GM21723 (cell line): ENCODE results near the gene MXI1.

Experiments used
- ATAC-seq: cut with Tn5 transposase; IDR thresholded peaks from one replicate; pipeline ENCODE4 v1.9.1; 2021; ENCODE audit warnings: mild to moderate bottlenecking, moderate library complexity; ENCODE audit not compliant: unreplicated experiment

Gene MXI1

GRCh38 chr10:110215286-110216170 is 8.1 kb downstream of the MXI1 start:
- no peak for ATAC-seq

- ATAC-seq: no peak
Measured at GRCh38 chr10:110216240-110216639, 8.8 kb downstream of the MXI1 start.

GRCh38 chr10:110216942-110217661 is 9.7 kb downstream of the MXI1 start:
- no peak for ATAC-seq

GRCh38 chr10:110217662-110218008 is 10.2 kb downstream of the MXI1 start:
- ATAC-seq: no peak

DNA sequence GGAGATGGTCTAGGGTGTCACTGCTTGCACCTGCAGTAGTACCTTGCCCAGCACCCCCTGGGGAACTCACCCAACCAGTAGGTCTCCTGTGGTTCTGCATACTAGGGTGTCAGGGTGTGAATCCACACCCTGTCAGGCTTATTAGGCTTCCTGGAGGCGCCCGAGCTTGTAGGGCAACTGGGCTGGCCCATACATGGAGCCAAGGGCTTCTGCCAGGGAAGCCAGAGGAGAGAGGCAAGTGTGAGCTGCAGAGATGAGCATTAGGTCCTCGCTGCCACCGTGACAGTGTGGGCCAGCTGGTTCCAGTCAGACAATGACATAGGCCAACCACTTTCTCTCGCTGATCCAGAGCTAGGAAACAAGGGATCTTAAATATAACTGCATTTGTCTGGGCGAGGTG is 11.2 kb downstream of the MXI1 start:
- ATAC-seq: no peak

- no peak for ATAC-seq
Measured at GRCh38 chr10:110219884-110220283, 12.5 kb downstream of the MXI1 start.

- no peak for ATAC-seq
Measured at GRCh38 chr10:110220398-110220797, 13.0 kb downstream of the MXI1 start.

DNA sequence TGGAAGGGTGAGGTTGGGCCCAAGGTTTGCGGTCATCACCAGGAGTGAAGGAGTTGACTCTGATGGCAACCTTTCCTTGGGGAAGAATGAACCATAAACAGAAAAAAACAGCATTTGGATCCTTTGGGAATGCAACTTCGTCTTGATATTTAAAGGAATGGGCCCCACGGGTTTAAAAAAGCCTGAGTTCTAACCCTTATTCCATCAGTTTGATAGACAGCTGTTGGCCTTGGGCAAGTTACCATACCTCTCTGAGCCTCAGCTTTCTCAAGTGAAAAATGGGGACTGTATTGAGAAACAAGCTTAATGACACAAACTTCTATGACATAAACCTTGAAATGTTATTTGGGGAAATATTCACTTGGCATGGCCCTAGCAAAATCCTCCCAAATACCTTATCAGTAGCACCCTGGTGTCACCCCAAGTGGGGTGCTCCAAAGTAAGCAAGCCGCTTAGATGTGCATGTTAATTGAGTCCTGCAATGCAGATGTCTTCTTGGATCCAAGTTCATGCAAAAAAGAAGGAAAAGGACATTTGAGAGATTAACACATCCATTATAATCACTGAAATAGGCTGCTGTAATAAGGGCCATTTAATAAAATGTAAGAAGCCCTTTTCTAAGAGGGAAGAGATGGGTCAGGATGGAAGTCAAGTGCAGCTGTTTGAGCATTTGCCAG is 13.8 kb downstream of the MXI1 start:
- ATAC-seq: no peak

DNA sequence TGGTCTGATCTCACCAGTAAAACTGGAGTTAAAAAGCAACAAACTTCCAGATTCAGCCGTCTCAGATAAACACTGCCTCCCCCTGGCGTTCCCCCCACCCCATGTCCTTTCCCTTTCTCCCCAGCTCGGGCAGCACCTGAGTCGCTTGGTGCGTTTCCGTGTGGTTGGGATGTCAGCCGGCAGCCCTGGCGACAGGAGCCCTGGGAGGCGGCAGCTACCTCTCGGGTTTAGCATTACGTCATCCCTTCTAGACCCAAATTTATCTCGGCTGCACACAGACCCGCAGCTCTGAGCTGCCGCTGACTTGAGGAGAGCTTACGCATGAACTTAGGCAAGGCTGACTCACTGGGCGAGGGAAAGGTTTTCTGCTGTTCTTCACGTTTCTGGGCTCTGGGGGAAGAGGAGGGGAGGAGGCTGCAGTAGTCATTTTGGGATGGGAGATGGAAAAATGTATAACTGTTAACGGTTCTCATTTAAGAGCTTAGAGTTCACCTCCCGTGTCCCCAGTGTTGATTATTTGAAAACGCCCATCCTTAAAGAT is 14.4 kb downstream of the MXI1 start:
- peak; percentile 52 for ATAC-seq

- no peak for ATAC-seq
Measured at GRCh38 chr10:110222641-110223297, 15.4 kb downstream of the MXI1 start.

DNA sequence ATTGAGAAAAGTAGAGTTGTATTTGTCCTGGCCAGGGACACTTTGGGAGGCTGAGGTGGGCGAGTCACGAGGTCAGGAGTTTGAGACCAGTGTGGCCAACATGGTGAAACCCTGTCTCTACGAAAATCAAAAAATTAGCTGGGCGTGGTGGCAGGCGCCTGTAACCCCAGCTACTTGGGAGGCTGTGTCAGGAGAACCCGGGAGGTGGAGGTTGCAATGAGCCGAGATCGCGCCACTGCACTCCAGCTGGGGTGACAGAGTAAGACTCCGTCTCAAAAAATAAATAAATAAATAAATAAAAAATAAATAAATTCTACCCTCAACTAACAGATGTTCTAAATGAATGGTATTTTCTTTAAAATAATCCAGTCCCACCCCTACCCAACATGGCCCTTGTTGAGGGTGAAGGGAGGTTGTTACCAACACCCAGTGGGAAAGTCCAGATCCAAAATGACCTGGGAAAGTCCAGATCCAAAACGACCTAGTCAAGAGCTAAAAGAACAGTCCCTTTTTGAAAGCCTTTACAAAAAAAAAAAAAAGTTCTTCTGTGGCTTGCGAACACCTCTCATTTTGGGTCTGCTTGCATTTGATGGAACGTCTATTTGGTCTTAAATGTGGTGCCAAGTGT is 16.0 kb downstream of the MXI1 start:
- no peak for ATAC-seq

DNA sequence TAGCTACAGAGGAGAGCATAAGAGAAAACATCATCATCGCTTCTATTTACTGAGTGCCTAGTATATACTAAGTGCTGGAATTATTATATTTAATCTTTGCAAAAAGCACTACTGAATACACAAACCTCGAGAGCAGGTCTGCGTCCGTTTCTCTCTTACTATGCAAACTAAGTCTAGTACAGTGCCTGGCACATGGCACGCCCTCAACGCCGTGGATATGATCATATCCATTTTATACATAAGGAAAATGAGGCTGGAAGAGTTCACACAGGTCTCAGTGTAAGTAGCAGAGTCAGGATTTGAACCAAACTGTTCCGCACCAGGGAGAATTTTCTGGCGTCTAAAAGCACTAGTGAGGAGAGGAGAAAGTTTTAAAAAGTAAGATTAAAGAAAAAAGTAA is 17.6 kb downstream of the MXI1 start:
- ATAC-seq: no peak

- ATAC-seq: peak; percentile 17
Measured at GRCh38 chr10:110225441-110225755, 18.0 kb downstream of the MXI1 start.

GRCh38 chr10:110225756-110226542 is 18.5 kb downstream of the MXI1 start:
- peak; percentile 78 for ATAC-seq

- ATAC-seq: no peak
Measured at GRCh38 chr10:110226543-110226925, 19.1 kb downstream of the MXI1 start.

GRCh38 chr10:110226926-110227641 is 19.7 kb downstream of the MXI1 start:
- no peak for ATAC-seq

DNA sequence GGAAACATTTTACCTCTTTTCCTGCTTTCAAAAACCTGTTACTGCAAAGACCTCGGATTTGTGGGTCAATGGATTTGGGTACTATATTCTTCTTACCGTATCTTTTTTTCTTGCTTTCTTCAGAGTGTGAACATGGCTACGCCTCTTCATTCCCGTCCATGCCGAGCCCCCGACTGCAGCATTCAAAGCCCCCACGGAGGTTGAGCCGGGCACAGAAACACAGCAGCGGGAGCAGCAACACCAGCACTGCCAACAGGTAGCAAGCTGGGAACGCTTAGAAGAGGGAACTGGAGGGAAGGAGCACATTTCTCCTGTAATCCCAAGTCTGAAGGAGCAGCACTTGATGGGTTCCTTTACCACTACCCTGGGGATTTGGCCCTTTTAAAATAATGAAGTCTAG is 20.7 kb downstream of the MXI1 start:
- no peak for ATAC-seq

- no peak for ATAC-seq
Measured at GRCh38 chr10:110229155-110229554, 21.8 kb downstream of the MXI1 start.

DNA sequence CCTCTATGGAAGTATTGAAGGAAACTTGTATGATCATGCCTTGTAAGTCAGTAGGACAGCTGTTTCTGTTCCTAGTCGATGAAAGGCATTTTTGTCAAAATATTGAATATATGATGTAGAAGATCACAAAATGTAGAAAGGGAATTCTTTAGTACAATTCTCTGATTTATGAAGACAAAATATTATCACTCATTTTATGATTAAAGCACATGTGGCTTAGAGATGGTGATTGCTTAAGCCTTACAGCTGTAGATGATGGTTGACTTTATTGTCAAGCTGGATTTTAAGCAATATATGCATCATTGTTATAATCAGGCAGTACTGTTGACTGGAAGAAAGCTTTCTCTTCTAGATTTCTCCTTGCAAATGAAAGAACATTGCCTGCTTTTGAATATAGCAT is 26.4 kb downstream of the MXI1 start:
- no peak for ATAC-seq
